NCI-H2227 treated with DMSO at 0.1 percent for 48 hours (cell line): ENCODE data around the gene RRAGC.
"Not testable (repeated sequence)": the region's sequence is repeated elsewhere in the genome, so short reads cannot be mapped to it uniquely, and the experiment has no call there.

Experiments used
- DNase-seq: peaks from one replicate; lab custom pipeline; 2025; lab: John Stamatoyannopoulos, UW

The RRAGC gene

GRCh38 chr1:38815903-38816627, 43.5 kb downstream of the RRAGC start:
- DNase-seq = peak; percentile 59

GRCh38 chr1:38814984-38815464, 44.5 kb downstream of the RRAGC start:
- DNase-seq = no peak

GRCh38 chr1:38814444-38814983, 45.1 kb downstream of the RRAGC start:
- no peak for DNase-seq

DNA sequence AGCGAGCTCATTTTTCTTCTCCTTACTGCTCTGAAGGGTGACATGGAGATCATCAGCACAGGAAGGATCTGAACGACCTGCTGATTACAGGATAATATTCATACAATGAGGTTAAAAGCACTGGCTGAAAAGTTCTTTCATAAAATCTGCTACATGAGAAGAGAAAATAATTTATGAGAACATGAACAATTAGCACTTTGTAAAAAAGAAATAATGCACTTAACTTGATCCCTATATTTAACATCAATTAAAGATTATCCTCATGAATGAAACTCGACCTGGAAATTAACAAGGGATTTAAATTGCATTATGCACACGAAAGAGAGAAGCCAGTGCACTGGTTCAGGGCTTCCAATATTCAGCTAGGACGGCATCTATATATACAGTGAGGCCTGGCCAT, 46.6 kb downstream of the RRAGC start:
- DNase-seq = no peak

DNA sequence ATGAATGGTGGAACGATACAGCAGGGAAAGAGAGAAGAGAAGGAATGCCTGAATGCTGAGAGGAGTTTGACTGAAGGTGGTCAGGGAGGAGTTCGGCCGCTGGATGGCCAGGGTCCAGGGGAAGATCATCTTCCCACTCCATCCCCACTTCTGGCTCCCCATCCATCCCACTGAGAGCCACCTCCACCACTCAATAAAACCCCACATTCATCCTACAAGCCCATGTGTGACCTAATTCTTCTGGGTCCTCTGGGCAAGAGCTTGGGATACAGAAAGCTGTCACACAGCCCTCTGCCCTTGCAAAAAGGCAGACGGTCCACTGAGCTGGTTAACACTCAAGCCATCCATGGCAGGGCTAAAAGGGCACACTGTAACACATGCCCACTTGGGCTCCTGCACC, 48.1 kb downstream of the RRAGC start:
- DNase-seq = not testable (repeated sequence)

GRCh38 chr1:38806090-38806489, 53.5 kb downstream of the RRAGC start:
- DNase-seq = no peak

- no peak for DNase-seq
Observed at GRCh38 chr1:38805036-38805435, 54.5 kb downstream of the RRAGC start.

DNA sequence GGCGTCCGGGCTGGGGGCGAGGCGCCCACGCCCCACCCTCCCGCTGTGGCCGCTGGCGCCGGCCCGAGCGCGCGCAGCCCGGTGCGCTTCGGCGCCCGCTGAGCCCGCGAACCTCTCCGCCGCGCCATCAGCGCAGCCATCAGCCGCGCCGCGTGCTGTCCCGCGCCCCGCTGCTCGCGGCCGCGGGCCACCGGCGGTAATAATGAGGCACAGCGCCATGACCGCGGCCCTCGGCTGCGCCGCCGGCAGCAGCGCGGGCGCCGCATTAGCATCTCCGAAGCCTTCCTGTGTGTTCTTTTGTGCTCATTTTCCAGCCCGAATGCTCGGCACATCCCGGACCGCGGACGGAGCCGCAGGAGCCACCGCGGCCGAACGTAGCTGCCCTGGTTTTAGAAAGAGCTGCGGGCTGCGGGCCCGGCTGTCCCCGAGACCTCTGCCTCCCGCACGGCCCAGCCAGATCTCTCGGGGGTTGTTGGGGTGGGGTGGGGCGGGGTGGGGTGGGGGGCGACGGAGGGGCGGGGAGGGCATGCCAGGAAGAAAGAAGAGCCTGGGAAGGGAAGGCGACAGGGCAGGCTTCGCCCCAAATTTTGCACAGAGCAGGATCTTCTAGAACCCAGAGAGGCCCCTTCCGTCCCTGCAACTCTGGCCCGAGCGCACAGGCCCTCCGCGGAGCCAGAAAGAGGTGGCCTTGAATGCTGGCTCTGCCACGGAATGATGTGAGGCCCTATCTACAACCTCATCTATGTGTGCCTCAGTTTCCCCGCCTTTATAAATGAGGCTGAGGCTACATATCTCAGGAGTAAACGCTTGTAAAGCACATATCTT, 55.3 kb downstream of the RRAGC start:
- DNase-seq = peak; percentile 27

DNA sequence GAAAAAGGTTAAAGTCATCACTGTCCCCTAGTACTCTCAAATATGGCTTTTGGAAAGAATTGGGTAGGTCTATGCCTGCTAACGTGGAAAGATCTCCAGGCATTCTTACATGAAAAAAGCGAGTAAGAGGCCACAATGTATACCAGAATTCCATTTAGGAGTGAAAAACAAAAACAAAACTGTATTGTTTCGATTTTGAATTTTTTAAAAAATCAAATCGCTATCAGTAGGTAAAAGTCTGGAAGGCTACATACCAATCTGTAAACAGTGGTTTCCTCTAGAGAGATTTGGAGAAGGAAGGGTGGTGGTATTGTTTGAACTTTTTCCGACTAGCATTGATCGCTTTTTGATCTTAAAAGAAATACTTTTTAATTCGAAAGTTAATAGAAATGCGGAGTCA, 55.9 kb downstream of the RRAGC start:
- no peak for DNase-seq

DNA sequence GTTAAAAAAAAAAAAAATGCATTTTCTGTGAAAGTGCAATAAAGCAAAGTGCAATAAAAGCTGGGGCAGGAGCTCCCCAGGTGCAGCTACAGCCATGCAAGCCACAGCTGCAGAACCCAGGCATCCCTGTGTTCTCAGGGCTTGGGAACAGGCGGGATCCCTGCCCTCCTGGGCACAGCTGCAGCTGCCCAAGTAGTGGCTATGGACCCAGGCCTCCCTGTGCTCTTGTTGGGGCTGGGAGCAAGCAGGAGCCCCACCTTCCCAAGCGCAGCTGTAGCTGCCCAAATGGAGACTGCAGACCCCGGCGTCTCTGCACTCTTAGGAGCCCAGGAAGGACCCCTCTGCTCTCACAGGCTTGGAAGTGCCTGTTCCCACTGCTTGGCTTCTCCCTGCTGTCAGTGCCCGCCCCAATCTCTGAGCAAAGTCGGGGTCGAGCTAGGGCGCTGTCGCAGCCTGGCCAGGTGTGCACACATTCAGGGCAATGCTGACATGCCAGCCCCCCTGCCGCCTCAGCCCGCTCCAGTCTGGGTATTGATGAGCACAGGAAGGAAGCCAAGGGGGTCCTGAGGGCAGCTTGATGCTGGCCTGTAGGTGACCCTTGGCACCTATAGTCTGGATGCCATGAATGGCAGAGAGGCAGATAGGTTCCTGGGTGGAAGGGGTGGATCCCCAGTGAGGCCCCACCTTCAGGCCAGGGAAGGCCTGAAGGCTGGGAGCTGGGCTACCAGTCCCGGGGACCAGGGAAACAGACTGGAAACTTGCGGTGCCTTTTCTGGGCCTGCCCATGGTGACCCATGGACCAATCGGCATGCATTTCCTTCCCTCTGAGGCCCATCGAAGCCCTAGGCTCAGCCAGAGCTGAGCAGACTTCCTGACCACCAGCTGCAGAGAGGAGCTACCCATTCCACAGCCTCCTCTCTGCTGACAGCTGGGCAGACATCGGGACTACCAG, 58.6 kb downstream of the RRAGC start:
- no peak for DNase-seq

- DNase-seq = no peak
Observed at GRCh38 chr1:38793299-38793698, 66.3 kb downstream of the RRAGC start.

DNA sequence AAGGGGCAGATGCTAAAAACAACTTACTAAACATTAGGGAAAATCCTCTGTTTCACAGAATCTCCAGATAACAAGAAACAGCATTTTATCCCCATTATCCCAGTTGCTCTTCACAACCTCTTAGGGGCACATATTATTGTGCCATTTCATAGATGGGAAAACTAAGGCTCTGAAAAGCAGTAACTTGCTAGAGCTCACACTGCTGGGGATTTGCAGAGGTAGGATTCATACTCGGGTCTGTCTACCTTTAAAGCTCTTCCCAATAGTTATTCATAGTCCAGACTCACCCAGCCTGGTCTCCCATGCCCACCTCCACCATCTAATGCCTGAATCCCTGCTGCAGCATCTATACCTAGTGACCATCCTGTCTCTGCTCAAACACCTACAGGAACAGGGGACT, 67.7 kb downstream of the RRAGC start:
- no peak for DNase-seq

DNA sequence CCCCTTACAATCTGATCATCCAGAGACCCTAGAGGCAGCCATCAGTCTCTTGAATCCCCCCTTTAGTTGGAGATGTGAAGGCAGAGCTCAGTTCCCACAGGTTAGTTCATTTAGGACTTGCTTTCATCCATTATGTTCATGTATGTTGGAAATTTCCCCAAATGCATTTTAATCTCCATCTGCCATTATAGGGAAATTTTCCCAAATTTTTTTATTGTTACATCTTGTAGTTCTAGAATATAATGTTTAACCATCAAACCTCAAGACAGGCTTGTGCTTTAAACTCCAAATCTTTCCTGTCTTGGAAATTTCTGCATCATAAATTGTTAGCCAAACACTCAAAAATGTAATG, 68.4 kb downstream of the RRAGC start:
- no peak for DNase-seq

- DNase-seq = no peak
Observed at GRCh38 chr1:38790422-38791163, 69.0 kb downstream of the RRAGC start.

DNA sequence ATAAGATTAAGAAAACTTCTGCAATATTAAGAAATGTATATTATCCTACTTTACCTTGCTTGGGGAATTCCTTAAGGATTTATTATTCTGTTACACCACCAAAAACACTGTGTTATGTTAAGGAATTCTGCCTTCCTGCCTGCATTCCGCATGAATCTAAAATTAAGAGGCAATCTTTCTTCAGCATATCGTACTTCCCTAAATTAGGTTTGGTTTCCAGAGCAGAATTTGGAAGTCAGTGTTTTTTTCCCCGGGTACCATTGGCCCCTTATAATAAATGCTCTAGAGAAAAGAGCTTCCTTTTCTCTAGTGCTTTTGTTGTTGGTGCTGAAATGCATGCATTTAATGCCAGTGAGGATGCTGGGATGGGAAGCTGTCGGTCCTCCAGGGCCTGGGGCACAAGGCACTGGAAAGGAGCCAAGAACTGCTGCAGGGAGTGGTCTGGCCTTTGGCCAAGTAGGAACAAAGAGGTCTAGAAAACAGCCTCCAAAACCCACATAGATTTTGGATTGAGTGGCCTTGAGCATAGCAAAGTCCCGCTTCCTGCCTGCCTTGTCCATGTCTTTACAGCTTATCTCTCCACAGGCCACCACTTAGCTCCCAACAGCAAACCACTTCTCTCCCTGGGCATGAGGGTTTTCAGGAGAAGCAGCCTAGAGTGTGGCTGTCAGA, 69.9 kb downstream of the RRAGC start:
- no peak for DNase-seq

- DNase-seq = no peak
Observed at GRCh38 chr1:38788341-38789336, 70.9 kb downstream of the RRAGC start.
